H1 (cell line): ENCODE results near the gene ADIPOQ. TPM values are rescaled to one million over a fixed set of nuclear protein-coding genes. Genes with fewer than 3 reads are reported as not detected.

Experiments used
- CTCF ChIA-PET: fragments of 300-600 bp; sonication (Branson Sonifier 250); formaldehyde crosslinking; loops from one replicate; lab custom pipeline; 2021; ENCODE audit not compliant: partially characterized antibody; lab: Charles Lee
- POLR2A ChIA-PET: fragments of 300-600 bp; sonication (Branson Sonifier 250); formaldehyde crosslinking; loops from one replicate; lab custom pipeline; 2021; ENCODE audit warnings: inconsistent platforms; ENCODE audit not compliant: partially characterized antibody; lab: Charles Lee
- DNase-seq, 2 experiments: peaks; one replicate each; pipeline versions ENCODE4 v3.0.0 to v3.0.0-alpha.2; 2010 to 2022; ENCODE audit warnings: low spot score in 2 of 2, low read depth in 1 of 2, mixed read lengths in 1 of 2
- FAIRE-seq: peaks from 2 replicates; lab custom pipeline; 2011; peaks lifted over from hg19 to GRCh38; lab: Jason Lieb, UNC
- H2AFZ ChIP-seq: 2 replicates; pipeline ENCODE4 v1.8.1; 2012; ENCODE audit warnings: low read length, inconsistent platforms
- H2AK5ac ChIP-seq: 2 replicates; pipeline ENCODE4 v1.6.1; 2013; ENCODE audit warnings: low read depth, low read length
- H2BK120ac ChIP-seq: replicated peaks from 2 replicates; pipeline ENCODE3; 2013; ENCODE audit warnings: low read depth, low read length, inconsistent platforms
- H2BK12ac ChIP-seq: 2 replicates; pipeline ENCODE4 v1.6.1; 2013; ENCODE audit warnings: low read depth, low read length
- H2BK15ac ChIP-seq: 2 replicates; pipeline ENCODE4 v1.6.1; 2013; ENCODE audit warnings: low read length
- H2BK20ac ChIP-seq: 2 replicates; pipeline ENCODE4 v1.6.1; 2013; ENCODE audit warnings: low read length
- H2BK5ac ChIP-seq: 2 replicates; pipeline ENCODE4 v1.6.1; 2013; ENCODE audit warnings: low read depth, low read length
- H3K14ac ChIP-seq: 2 replicates; pipeline ENCODE4 v1.6.1; 2013; ENCODE audit warnings: inconsistent platforms; ENCODE audit not compliant: insufficient read length
- H3K18ac ChIP-seq: 2 replicates; pipeline ENCODE4 v1.6.1; 2013; ENCODE audit warnings: low read length; ENCODE audit errors: extremely low read depth
- H3K23ac ChIP-seq: 2 replicates; pipeline ENCODE4 v1.6.1; 2013; ENCODE audit warnings: inconsistent platforms; ENCODE audit not compliant: insufficient read length
- H3K23me2 ChIP-seq: 2 replicates; pipeline ENCODE4 v1.6.1; 2013; ENCODE audit warnings: low read depth, low read length
- H3K27ac ChIP-seq: 2 replicates; pipeline ENCODE4 v1.6.1; 2011; ENCODE audit warnings: low read depth, low read length, inconsistent platforms
- H3K27me3 ChIP-seq, 4 experiments: replicated peaks in 1 of 4; 1 replicate in 1 of 4; 2 replicates in 3 of 4; pipeline versions ENCODE4 v1.6.1 to v1.8.1; 2011 to 2013; ENCODE audit warnings: low read length in 3 of 4, mild to moderate bottlenecking in 3 of 4, inconsistent platforms in 2 of 4, mixed read lengths in 2 of 4, moderate library complexity in 1 of 4; ENCODE audit not compliant: control insufficient read depth in 3 of 4, insufficient read depth in 3 of 4; ENCODE audit errors: extremely low read depth in 1 of 4
- H3K36me3 ChIP-seq, 4 experiments: 2 replicates each; pipeline versions ENCODE4 v1.6.1 to v1.8.1; 2011 to 2013; ENCODE audit warnings: mild to moderate bottlenecking in 4 of 4, low read length in 3 of 4, moderate library complexity in 2 of 4, control low read depth in 1 of 4, inconsistent platforms in 1 of 4; ENCODE audit not compliant: insufficient read depth in 4 of 4, control insufficient read depth in 2 of 4
- H3K4ac ChIP-seq: replicated peaks from 2 replicates; pipeline ENCODE3; 2013; ENCODE audit warnings: low read length, low read depth, mixed read lengths, inconsistent platforms; ENCODE audit not compliant: insufficient read length
- H3K4me1 ChIP-seq, 4 experiments: replicated peaks in 1 of 4; 1 replicate in 1 of 4; 2 replicates in 3 of 4; pipeline versions ENCODE4 v1.6.1 to v1.8.1; 2011 to 2013; ENCODE audit warnings: low read length in 3 of 4, inconsistent platforms in 2 of 4, mixed read lengths in 1 of 4; ENCODE audit not compliant: insufficient read depth in 4 of 4, control insufficient read depth in 3 of 4
- H3K4me2 ChIP-seq, 2 experiments: 2 replicates each; pipeline versions ENCODE4 v1.6.1 to v1.8.1; 2011 to 2013; ENCODE audit warnings: low read depth in 2 of 2, low read length in 2 of 2, control low read depth in 1 of 2, inconsistent platforms in 1 of 2, mild to moderate bottlenecking in 1 of 2; ENCODE audit not compliant: insufficient read depth in 1 of 2
- H3K4me3 ChIP-seq, 4 experiments: fragments of 200-600, 300-600 bp in 1 of 4; sonication (generic), shearing (Covaris generic), sonication (Bioruptor Twin) in 1 of 4; 2 replicates each; pipeline versions ENCODE4 v1.5.1 to v1.8.1; 2011 to 2016; ENCODE audit warnings: low read length in 4 of 4, low read depth in 3 of 4, control low read depth in 2 of 4, inconsistent platforms in 2 of 4, mild to moderate bottlenecking in 2 of 4, mixed read lengths in 1 of 4, moderate library complexity in 1 of 4; ENCODE audit not compliant: insufficient read depth in 2 of 4; ENCODE audit errors: extremely low read depth in 1 of 4
- H3K56ac ChIP-seq: replicated peaks from 2 replicates; pipeline ENCODE3; 2013; ENCODE audit warnings: low read depth, mild to moderate bottlenecking, mixed read lengths, low read length, inconsistent platforms; ENCODE audit not compliant: insufficient read length
- H3K79me1 ChIP-seq: 2 replicates; pipeline ENCODE4 v1.6.1; 2013; ENCODE audit warnings: low read depth, low read length, control low read depth
- H3K79me2 ChIP-seq, 2 experiments: 2 replicates each; pipeline versions ENCODE4 v1.6.1 to v1.8.1; 2012 to 2013; ENCODE audit warnings: low read length in 2 of 2, mild to moderate bottlenecking in 2 of 2, inconsistent platforms in 1 of 2; ENCODE audit not compliant: insufficient read depth in 2 of 2, control insufficient read depth in 1 of 2
- H3K9ac ChIP-seq, 4 experiments: replicated peaks in 1 of 4; 1 replicate in 1 of 4; 2 replicates in 3 of 4; pipeline versions ENCODE4 v1.6.1 to v1.8.1; 2011 to 2013; ENCODE audit warnings: low read depth in 3 of 4, low read length in 3 of 4, control low read depth in 2 of 4, mild to moderate bottlenecking in 2 of 4, moderate library complexity in 2 of 4, inconsistent platforms in 1 of 4; ENCODE audit errors: extremely low read depth in 1 of 4
- H3K9me3 ChIP-seq, 2 experiments: 2 replicates each; pipeline versions ENCODE4 v1.6.1 to v1.8.1; 2012 to 2013; ENCODE audit warnings: mild to moderate bottlenecking in 2 of 2, moderate library complexity in 2 of 2, control low read depth in 1 of 2, inconsistent platforms in 1 of 2, low read depth in 1 of 2, low read length in 1 of 2, mixed read lengths in 1 of 2; ENCODE audit not compliant: insufficient read depth in 2 of 2
- H4K20me1 ChIP-seq, 2 experiments: replicated peaks in 1 of 2; 2 replicates each; pipeline versions ENCODE3 to v1.8.1; 2011 to 2013; ENCODE audit warnings: inconsistent platforms in 2 of 2, low read length in 2 of 2, mild to moderate bottlenecking in 1 of 2; ENCODE audit not compliant: insufficient read depth in 2 of 2, control insufficient read depth in 1 of 2
- H4K5ac ChIP-seq: 2 replicates; pipeline ENCODE4 v1.6.1; 2013; ENCODE audit warnings: low read length, low read depth, mixed read lengths, inconsistent platforms; ENCODE audit not compliant: insufficient read length
- H4K8ac ChIP-seq: 2 replicates; pipeline ENCODE4 v1.8.0; 2013; ENCODE audit warnings: mild to moderate bottlenecking, moderate library complexity, low read length, inconsistent platforms; ENCODE audit not compliant: insufficient read depth; ENCODE audit errors: extremely low read depth
- H4K91ac ChIP-seq: replicated peaks from 2 replicates; pipeline ENCODE3; 2013; ENCODE audit warnings: low read length, mixed read lengths, inconsistent platforms; ENCODE audit not compliant: insufficient read length
- CBX5 ChIP-seq: fragments of 300-800, 300-1000 bp; sonication (generic); IDR thresholded peaks from 2 replicates; pipeline ENCODE4 v1.7.1; 2016; ENCODE audit warnings: antibody characterized with exemption, low read length, low read depth
- CHD1 ChIP-seq: IDR thresholded peaks from 2 replicates; pipeline ENCODE4 v1.6.1; 2012; ENCODE audit warnings: low read depth, low read length, improper control_type of control experiment
- EZH2 ChIP-seq: fragments of 200-600 bp; sonication (generic); IDR thresholded peaks from 2 replicates; pipeline ENCODE4 v1.7.1; 2012; ENCODE audit warnings: low read depth, mild to moderate bottlenecking, moderate library complexity, low read length, inconsistent platforms; ENCODE audit not compliant: severe bottlenecking
- GTF2F1 ChIP-seq: IDR thresholded peaks from 2 replicates; pipeline ENCODE4 v1.6.1; 2012; ENCODE audit warnings: low read depth, low read length, improper control_type of control experiment, borderline replicate concordance
- JUND ChIP-seq: IDR thresholded peaks from 2 replicates; pipeline ENCODE4 v1.6.1; 2011; ENCODE audit warnings: mild to moderate bottlenecking, improper control_type of control experiment, low read length
- POU5F1 ChIP-seq: IDR thresholded peaks from 2 replicates; pipeline ENCODE4 v1.6.1; 2011; ENCODE audit warnings: low read depth, mild to moderate bottlenecking, low read length, moderate library complexity
- RFX5 ChIP-seq: IDR thresholded peaks from 2 replicates; pipeline ENCODE4 v1.6.1; 2011; ENCODE audit warnings: low read depth, low read length, improper control_type of control experiment, borderline replicate concordance
- SIN3A ChIP-seq, 2 experiments: IDR thresholded peaks in 1 of 2; conservative IDR thresholded peaks in 1 of 2; 2 replicates each; pipeline ENCODE4 v1.6.1; 2011 to 2012; ENCODE audit warnings: low read length in 2 of 2, improper control_type of control experiment in 1 of 2, low read depth in 1 of 2, mild to moderate bottlenecking in 1 of 2
- TEAD4 ChIP-seq: IDR thresholded peaks from 2 replicates; pipeline ENCODE4 v1.6.1; 2012; ENCODE audit warnings: low read depth, low read length, inconsistent platforms, mixed read lengths
- WGBS, 2 experiments: shearing (Covaris generic) in 1 of 2; methylation state at CpG; one replicate each; pipeline versions ENCODE4 v1.1.6 to v1.1.7; 2013 to 2015; ENCODE audit warnings: low lambda C conversion rate in 2 of 2, mixed read lengths in 2 of 2, inconsistent platforms in 1 of 2, low coverage in 1 of 2, missing lambda C conversion rate in 1 of 2; ENCODE audit not compliant: insufficient replicate concordance in 2 of 2, insufficient coverage in 1 of 2, insufficient read length in 1 of 2; ENCODE audit errors: extremely low coverage in 1 of 2, missing lambda C conversion rate in 1 of 2; 5-methylcytosine and 5-hydroxymethylcytosine counted together
- polyA plus RNA-seq, 7 experiments: library from polyadenylated mRNA; depleted of rRNA in 3 of 7; stranded (reverse) in 5 of 7; unstranded in 2 of 7; fragments of >200 nt in 5 of 7; fragments of 200-250 nt in 2 of 7; gene quantifications; 1 replicate in 5 of 7; 2 replicates in 1 of 7; 4 replicates in 1 of 7; pipeline versions ENCODE4 v1.2.1 to v1.2.3, GENCODE V29; 2011 to 2013; ENCODE audit warnings: missing spikeins in 2 of 7, mixed read lengths in 2 of 7
- total RNA-seq: library from RNA; stranded (reverse); fragmentation: NEBNext Ultra II Directional; extraction: Animal tissue kit (Norgen Biotek cat#: 25700); gene quantifications from 2 replicates; pipeline ENCODE4 v1.2.1, GENCODE V29; 2021
- TF ChIP-seq, protein P1 (sequence below): IDR thresholded peaks from 2 replicates; pipeline ENCODE4 v1.6.1; 2012; ENCODE audit warnings: inconsistent platforms
- TF ChIP-seq, protein P2 (sequence below): IDR thresholded peaks from 2 replicates; pipeline ENCODE4 v1.6.1; 2011; ENCODE audit warnings: low read length, improper control_type of control experiment

ADIPOQ gene
- total and polyA plus RNA-seq, 2 of the 8 experiments (the other 6 are each of a cell fraction or from before 2014, with no cell fraction given): not detected

GRCh38 chr3:186870421-186871201, 28.1 kb downstream of the ADIPOQ start:
- Histone ChIP-seq H4K91ac (no peak overlapping the region), H2AFZ (no peak overlapping the region), H3K18ac (no peak overlapping the region), H2BK15ac (no peak overlapping the region), H2BK20ac (no peak overlapping the region), H3K23ac (no peak overlapping the region), H3K9ac (no peak overlapping the region), H3K4me2 (no peak overlapping the region), H4K8ac (no peak overlapping the region), H3K27me3 (peaks cover 0 to 1% (median 0%) of the 10 kb centered on the region in 4 experiments; a peak in 1 of 7 replicates), H4K20me1 (no peaks in the 10 kb centered on the region), H3K79me1 (no peaks in the 10 kb centered on the region), H3K23me2 (no peaks in the 10 kb centered on the region), H2BK12ac (no peak overlapping the region), H3K79me2 (no peaks in the 10 kb centered on the region), H3K36me3 (no peaks in the 10 kb centered on the region), H3K27ac (no peak overlapping the region), H2BK5ac (no peak overlapping the region), H4K5ac (no peak overlapping the region), H3K4me1 (no peaks in the 10 kb centered on the region), H3K56ac (no peak overlapping the region), H3K14ac (no peak overlapping the region), H2BK120ac (no peak overlapping the region), H2AK5ac (no peak overlapping the region), H3K4ac (no peak overlapping the region), H3K4me3 (no peak overlapping the region), H3K9me3 (peaks cover 0 to 8% of the 10 kb centered on the region in 2 experiments; a peak in 1 of 4 replicates)
- ChIA-PET CTCF (no interaction called here), POLR2A (no interaction called here)
- no peak for DNase-seq
- no peak for FAIRE-seq
- WGBS, 2 experiments: 92% methylated on average over 5 of the region's 5 CpGs; no CpG with 5 or more reads in 1 of the 2 experiments
- no peak for TF ChIP-seq CHD1
- TF ChIP-seq CBX5: no peak
- TF ChIP-seq POU5F1: no peak
- TF ChIP-seq, protein P1, sequence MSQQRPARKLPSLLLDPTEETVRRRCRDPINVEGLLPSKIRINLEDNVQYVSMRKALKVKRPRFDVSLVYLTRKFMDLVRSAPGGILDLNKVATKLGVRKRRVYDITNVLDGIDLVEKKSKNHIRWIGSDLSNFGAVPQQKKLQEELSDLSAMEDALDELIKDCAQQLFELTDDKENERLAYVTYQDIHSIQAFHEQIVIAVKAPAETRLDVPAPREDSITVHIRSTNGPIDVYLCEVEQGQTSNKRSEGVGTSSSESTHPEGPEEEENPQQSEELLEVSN: no peak
- no peak for TF ChIP-seq GTF2F1
- TF ChIP-seq RFX5: no peak
- TF ChIP-seq, protein P2, sequence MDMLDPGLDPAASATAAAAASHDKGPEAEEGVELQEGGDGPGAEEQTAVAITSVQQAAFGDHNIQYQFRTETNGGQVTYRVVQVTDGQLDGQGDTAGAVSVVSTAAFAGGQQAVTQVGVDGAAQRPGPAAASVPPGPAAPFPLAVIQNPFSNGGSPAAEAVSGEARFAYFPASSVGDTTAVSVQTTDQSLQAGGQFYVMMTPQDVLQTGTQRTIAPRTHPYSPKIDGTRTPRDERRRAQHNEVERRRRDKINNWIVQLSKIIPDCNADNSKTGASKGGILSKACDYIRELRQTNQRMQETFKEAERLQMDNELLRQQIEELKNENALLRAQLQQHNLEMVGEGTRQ: no peak
- TF ChIP-seq EZH2: no peak
- TF ChIP-seq TEAD4: no peak
- TF ChIP-seq JUND: no peak
- TF ChIP-seq SIN3A (conservative IDR thresholded peaks at IDR 0.05 in 1 of 2, IDR thresholded peaks at IDR 0.05 in 1 of 2; ENCODE audit: low read depth in 1 of 2, low read length in 2 of 2): no peak
